HPDE6-E6E7 (cell line): ENCODE measurements around the gene DIRAS2.

Source experiments
- DNase-seq: peaks from one replicate; pipeline ENCODE4 v3.0.0; 2011; ENCODE audit warnings: missing footprints; ENCODE audit errors: extremely low spot score

DIRAS2 gene

GRCh38 chr9:90612957-90613356, 29.7 kb downstream of the DIRAS2 start:
- no peak for DNase-seq

GRCh38 chr9:90611568-90611967, 31.1 kb downstream of the DIRAS2 start:
- no peak for DNase-seq

GRCh38 chr9:90611121-90611520, 31.5 kb downstream of the DIRAS2 start:
- DNase-seq: no peak

- DNase-seq: no peak
These were observed 34.7 kb downstream of the DIRAS2 start for GRCh38 chr9:90607701-90608516.

- no peak for DNase-seq
These were observed 42.6 kb downstream of the DIRAS2 start for GRCh38 chr9:90600029-90600428.

GRCh38 chr9:90598191-90598590, 44.4 kb downstream of the DIRAS2 start:
- no peak for DNase-seq

- DNase-seq: no peak
These were observed 49.0 kb downstream of the DIRAS2 start for GRCh38 chr9:90593646-90594045.

GRCh38 chr9:90580576-90580975, 62.0 kb downstream of the DIRAS2 start:
- no peak for DNase-seq

GRCh38 chr9:90579181-90579580, 63.4 kb downstream of the DIRAS2 start:
- DNase-seq: no peak

- DNase-seq: no peak
These were observed 64.4 kb downstream of the DIRAS2 start for GRCh38 chr9:90578126-90578815.

- DNase-seq: no peak
These were observed 73.1 kb downstream of the DIRAS2 start for GRCh38 chr9:90569511-90569910.

- no peak for DNase-seq
These were observed 74.0 kb downstream of the DIRAS2 start for GRCh38 chr9:90568667-90569066.

- no peak for DNase-seq
These were observed 80.4 kb downstream of the DIRAS2 start for GRCh38 chr9:90562229-90562628.
